Ishikawa (cell line): Measurements from ENCODE around the gene DPPA4.

ENCODE experiments used
- CEBPB ChIP-seq: IDR thresholded peaks from 2 replicates; pipeline ENCODE4 v1.6.1; 2012
- CREB1 ChIP-seq: IDR thresholded peaks from 2 replicates; pipeline ENCODE4 v1.6.1; 2012; ENCODE audit warnings: low read depth
- EGR1 ChIP-seq: IDR thresholded peaks from 2 replicates; pipeline ENCODE4 v1.6.1; 2012
- EP300 ChIP-seq: IDR thresholded peaks from 2 replicates; pipeline ENCODE4 v1.6.1; 2012; ENCODE audit warnings: borderline replicate concordance
- FOXM1 ChIP-seq: IDR thresholded peaks from 2 replicates; pipeline ENCODE4 v1.6.1; 2012; ENCODE audit warnings: low read depth, borderline replicate concordance
- NFIC ChIP-seq: IDR thresholded peaks from 2 replicates; pipeline ENCODE4 v1.6.1; 2012
- RAD21 ChIP-seq: IDR thresholded peaks from 2 replicates; pipeline ENCODE4 v1.6.1; 2012; ENCODE audit warnings: low read depth
- REST ChIP-seq: IDR thresholded peaks from 2 replicates; pipeline ENCODE4 v1.6.1; 2012; ENCODE audit warnings: low read depth, mild to moderate bottlenecking
- TAF1 ChIP-seq: IDR thresholded peaks from 2 replicates; pipeline ENCODE4 v1.6.1; 2012; ENCODE audit warnings: low read depth, mild to moderate bottlenecking
- TCF12 ChIP-seq: IDR thresholded peaks from 2 replicates; pipeline ENCODE4 v1.6.1; 2012; ENCODE audit warnings: low read depth
- TEAD4 ChIP-seq: IDR thresholded peaks from 2 replicates; pipeline ENCODE4 v1.6.1; 2012
- YY1 ChIP-seq: IDR thresholded peaks from 2 replicates; pipeline ENCODE4 v1.6.1; 2012; ENCODE audit warnings: low read depth
- ZBTB7A ChIP-seq: IDR thresholded peaks from 2 replicates; pipeline ENCODE4 v1.6.1; 2012; ENCODE audit warnings: low read depth
- TF ChIP-seq, protein P1 (sequence below): IDR thresholded peaks from 2 replicates; pipeline ENCODE4 v1.6.1; 2012
- TF ChIP-seq, protein P2 (sequence below): IDR thresholded peaks from 2 replicates; pipeline ENCODE4 v1.6.1; 2012

The DPPA4 gene

GRCh38 chr3:109313061-109313460, 24.3 kb downstream of the DPPA4 start:
- TF ChIP-seq, protein P1, sequence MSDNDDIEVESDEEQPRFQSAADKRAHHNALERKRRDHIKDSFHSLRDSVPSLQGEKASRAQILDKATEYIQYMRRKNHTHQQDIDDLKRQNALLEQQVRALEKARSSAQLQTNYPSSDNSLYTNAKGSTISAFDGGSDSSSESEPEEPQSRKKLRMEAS: no peak
- TF ChIP-seq EGR1 (no peak), YY1 (no peak), CEBPB (no peak), NFIC (no peak), EP300 (no peak), REST (no peak), CREB1 (no peak), TAF1 (no peak)
- TF ChIP-seq, protein P2, sequence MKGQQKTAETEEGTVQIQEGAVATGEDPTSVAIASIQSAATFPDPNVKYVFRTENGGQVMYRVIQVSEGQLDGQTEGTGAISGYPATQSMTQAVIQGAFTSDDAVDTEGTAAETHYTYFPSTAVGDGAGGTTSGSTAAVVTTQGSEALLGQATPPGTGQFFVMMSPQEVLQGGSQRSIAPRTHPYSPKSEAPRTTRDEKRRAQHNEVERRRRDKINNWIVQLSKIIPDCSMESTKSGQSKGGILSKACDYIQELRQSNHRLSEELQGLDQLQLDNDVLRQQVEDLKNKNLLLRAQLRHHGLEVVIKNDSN: no peak

- no peak for TF ChIP-seq TEAD4
- no peak for TF ChIP-seq TAF1
- no peak for TF ChIP-seq CEBPB
- no peak for TF ChIP-seq NFIC
- no peak for TF ChIP-seq YY1
- TF ChIP-seq CREB1: no peak
- TF ChIP-seq EP300: no peak
- no peak for TF ChIP-seq ZBTB7A
- TF ChIP-seq FOXM1: no peak
- TF ChIP-seq TCF12: no peak
- TF ChIP-seq RAD21: no peak
- TF ChIP-seq, protein P1: no peak
- TF ChIP-seq, protein P2: no peak
Measured at GRCh38 chr3:109297496-109297895, 39.9 kb downstream of the DPPA4 start.

DNA sequence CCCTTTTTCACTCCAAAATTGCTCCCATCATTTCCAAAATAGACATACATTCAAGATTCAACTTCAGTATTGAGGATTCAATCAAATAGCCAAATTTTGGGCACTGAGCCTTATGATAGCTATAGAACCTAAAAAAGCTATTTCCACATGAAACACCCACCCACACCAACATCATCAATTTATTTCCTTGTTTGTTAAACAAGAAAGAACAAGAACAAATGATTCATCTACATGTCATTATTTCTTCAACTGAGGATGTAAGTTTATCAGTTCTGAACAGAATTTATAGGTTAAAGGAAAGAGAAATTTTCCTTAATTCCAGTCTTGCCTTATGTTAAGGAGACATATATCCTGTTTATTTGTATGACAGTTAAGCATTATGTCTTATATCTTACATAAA, 53.3 kb downstream of the DPPA4 start:
- TF ChIP-seq FOXM1: no peak
- TF ChIP-seq, protein P1: no peak

- TF ChIP-seq NFIC (no peak), YY1 (no peak), CEBPB (no peak), ZBTB7A (no peak), RAD21 (no peak), TCF12 (no peak), TEAD4 (no peak), FOXM1 (no peak), CREB1 (no peak), TAF1 (no peak), REST (no peak)
- TF ChIP-seq, protein P1: no peak
Measured at GRCh38 chr3:109278546-109278945, 58.8 kb downstream of the DPPA4 start.

DNA sequence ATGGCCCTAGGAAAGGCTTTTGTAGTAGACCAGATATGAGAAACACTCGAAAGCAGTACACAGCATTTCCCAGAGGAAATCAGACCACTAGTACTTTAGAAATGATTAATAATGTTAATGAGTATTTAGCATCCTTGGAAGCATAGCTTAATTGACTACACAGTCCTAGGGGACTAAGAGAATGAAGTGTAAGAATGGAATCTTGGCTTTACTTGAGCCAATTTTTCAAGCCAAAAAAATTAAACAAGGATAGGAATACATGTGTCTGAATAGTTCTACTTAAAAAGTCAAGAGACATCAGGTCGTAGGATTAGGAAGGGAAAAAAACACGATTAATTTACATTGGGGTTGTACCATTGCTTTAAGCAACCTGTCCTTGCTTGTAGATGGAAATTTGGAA, 59.2 kb downstream of the DPPA4 start:
- TF ChIP-seq, protein P2: no peak
- TF ChIP-seq, protein P1: no peak
- TF ChIP-seq REST (no peak), CEBPB (no peak), TAF1 (no peak), CREB1 (no peak), TEAD4 (no peak), NFIC (no peak), FOXM1 (no peak)
